HL-60 (cell line): ENCODE data around the gene KCNQ1OT1.

ENCODE experiments used
- DNase-seq, 2 experiments: peaks; one replicate each; pipeline ENCODE4 v3.0.0-alpha.2; 2010 to 2020; ENCODE audit warnings: low read depth in 1 of 2, low spot score in 1 of 2
- H3K27ac ChIP-seq: fragments of 250-450 bp; sonication (Bioruptor Pico); replicated peaks from 2 replicates; pipeline ENCODE4 v1.5.1; 2020; ENCODE audit warnings: mild to moderate bottlenecking, moderate library complexity
- H3K27me3 ChIP-seq: fragments of 250-450 bp; sonication (Bioruptor Pico); 2 replicates; pipeline ENCODE4 v1.5.1; 2021; ENCODE audit warnings: mild to moderate bottlenecking, moderate library complexity; ENCODE audit not compliant: insufficient read depth, poor library complexity, severe bottlenecking
- H3K4me3 ChIP-seq: replicated peaks from 2 replicates; pipeline ENCODE4 v1.5.1; 2011; ENCODE audit warnings: mild to moderate bottlenecking, control low read depth, low read length; ENCODE audit not compliant: insufficient read depth
- CTCF ChIP-seq: IDR thresholded peaks from one replicate; pipeline ENCODE4 v1.5.1; 2011; ENCODE audit warnings: low read length, control low read depth, inconsistent platforms; ENCODE audit not compliant: insufficient read depth
- GABPA ChIP-seq: IDR thresholded peaks from 2 replicates; pipeline ENCODE4 v1.6.1; 2012; ENCODE audit warnings: low read depth
- POLR2AphosphoS5 ChIP-seq: IDR thresholded peaks from 2 replicates; pipeline ENCODE4 v1.6.1; 2012; ENCODE audit warnings: low read depth
- SPI1 ChIP-seq: IDR thresholded peaks from 2 replicates; pipeline ENCODE4 v1.6.1; 2012; ENCODE audit warnings: low read depth, mild to moderate bottlenecking, borderline replicate concordance
- TF ChIP-seq, protein P1 (sequence below): IDR thresholded peaks from 2 replicates; pipeline ENCODE4 v1.6.1; 2012; ENCODE audit warnings: low read depth; ENCODE audit not compliant: insufficient replicate concordance

Gene KCNQ1OT1

GRCh38 chr11:2686360-2687222, 13.2 kb downstream of the KCNQ1OT1 start:
- Histone ChIP-seq H3K4me3 (no peak overlapping the region), H3K27me3 (no peaks in the 10 kb centered on the region), H3K27ac (no peak overlapping the region)
- no peak for DNase-seq
- no peak for TF ChIP-seq GABPA
- TF ChIP-seq SPI1, result no peak
- no peak for TF ChIP-seq POLR2AphosphoS5
- TF ChIP-seq, protein P1, sequence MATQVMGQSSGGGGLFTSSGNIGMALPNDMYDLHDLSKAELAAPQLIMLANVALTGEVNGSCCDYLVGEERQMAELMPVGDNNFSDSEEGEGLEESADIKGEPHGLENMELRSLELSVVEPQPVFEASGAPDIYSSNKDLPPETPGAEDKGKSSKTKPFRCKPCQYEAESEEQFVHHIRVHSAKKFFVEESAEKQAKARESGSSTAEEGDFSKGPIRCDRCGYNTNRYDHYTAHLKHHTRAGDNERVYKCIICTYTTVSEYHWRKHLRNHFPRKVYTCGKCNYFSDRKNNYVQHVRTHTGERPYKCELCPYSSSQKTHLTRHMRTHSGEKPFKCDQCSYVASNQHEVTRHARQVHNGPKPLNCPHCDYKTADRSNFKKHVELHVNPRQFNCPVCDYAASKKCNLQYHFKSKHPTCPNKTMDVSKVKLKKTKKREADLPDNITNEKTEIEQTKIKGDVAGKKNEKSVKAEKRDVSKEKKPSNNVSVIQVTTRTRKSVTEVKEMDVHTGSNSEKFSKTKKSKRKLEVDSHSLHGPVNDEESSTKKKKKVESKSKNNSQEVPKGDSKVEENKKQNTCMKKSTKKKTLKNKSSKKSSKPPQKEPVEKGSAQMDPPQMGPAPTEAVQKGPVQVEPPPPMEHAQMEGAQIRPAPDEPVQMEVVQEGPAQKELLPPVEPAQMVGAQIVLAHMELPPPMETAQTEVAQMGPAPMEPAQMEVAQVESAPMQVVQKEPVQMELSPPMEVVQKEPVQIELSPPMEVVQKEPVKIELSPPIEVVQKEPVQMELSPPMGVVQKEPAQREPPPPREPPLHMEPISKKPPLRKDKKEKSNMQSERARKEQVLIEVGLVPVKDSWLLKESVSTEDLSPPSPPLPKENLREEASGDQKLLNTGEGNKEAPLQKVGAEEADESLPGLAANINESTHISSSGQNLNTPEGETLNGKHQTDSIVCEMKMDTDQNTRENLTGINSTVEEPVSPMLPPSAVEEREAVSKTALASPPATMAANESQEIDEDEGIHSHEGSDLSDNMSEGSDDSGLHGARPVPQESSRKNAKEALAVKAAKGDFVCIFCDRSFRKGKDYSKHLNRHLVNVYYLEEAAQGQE, result no peak
- TF ChIP-seq CTCF, result no peak

GRCh38 chr11:2685566-2686359, 14.0 kb downstream of the KCNQ1OT1 start:
- TF ChIP-seq, protein P1, result no peak
- TF ChIP-seq SPI1 (no peak), GABPA (no peak), POLR2AphosphoS5 (no peak), CTCF (no peak)
- Histone ChIP-seq H3K27me3 (no peaks in the 10 kb centered on the region), H3K4me3 (no peak overlapping the region), H3K27ac (no peak overlapping the region)
- DNase-seq, result no peak

DNA sequence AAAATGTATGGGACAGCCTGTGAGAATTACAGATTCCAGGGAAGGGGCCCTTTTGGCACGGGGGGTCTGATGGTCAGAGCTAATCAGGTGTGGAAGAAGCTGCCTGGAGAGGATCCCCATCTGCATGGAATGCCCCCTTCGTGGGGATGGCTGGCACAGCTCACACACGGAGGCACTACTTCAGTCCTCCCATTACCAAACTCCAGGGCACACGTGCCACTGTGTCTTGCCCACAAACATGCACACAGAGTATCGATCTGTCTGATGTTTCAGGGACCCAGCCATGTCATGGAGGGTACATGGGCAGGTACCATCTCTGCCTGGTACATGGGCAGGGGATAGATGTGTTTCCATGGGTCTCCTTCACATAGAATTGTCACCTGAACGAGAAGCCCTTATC, 14.7 kb downstream of the KCNQ1OT1 start:
- H3K27me3 ChIP-seq, result no peaks in the 10 kb centered on the region
- no peak for DNase-seq
- H3K27ac ChIP-seq, result no peak overlapping the region
- no peak overlapping the region for H3K4me3 ChIP-seq
- TF ChIP-seq CTCF (no peak), SPI1 (no peak), GABPA (no peak), POLR2AphosphoS5 (no peak)
- TF ChIP-seq, protein P1, result no peak
